IPS-NIHi7 (cell line): ENCODE data around the gene STOM.
"Not testable (repeated sequence)": the region's sequence is repeated elsewhere in the genome, so short reads cannot be mapped to it uniquely, and the experiment has no call there.

Experiments
- DNase-seq: peaks from one replicate; pipeline ENCODE4 v3.0.0; 2012; ENCODE audit warnings: mixed read lengths; ENCODE audit errors: extremely low spot score

STOM gene, protein sequence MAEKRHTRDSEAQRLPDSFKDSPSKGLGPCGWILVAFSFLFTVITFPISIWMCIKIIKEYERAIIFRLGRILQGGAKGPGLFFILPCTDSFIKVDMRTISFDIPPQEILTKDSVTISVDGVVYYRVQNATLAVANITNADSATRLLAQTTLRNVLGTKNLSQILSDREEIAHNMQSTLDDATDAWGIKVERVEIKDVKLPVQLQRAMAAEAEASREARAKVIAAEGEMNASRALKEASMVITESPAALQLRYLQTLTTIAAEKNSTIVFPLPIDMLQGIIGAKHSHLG

GRCh38 chr9:121369595-121370265, at the start of gene STOM:
TSS of gene STOM (minus strand) at chr9:121370250. CDS start at chr9:121370187, 63 bp downstream.
- no peak for DNase-seq

- no peak for DNase-seq
Measured at GRCh38 chr9:121411993-121412392, 41.9 kb upstream of the STOM start.

DNA sequence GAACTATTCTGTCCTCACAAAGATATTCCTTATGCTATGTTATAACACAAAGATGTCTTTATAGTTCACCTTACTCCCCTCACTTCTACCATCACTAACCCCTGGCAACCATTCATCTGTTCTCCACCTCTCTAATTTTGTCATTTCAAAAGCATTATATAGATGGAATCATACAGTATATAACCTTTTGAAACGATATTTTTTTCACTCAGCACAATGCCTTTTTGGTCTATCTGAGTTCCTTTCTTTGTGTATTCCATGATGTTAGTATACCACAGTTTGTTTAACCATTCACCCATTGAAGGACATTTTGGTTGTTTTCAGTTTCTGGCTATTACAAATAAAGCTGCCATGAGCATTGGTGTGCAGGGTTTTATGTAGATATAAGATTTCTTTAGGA, 35.8 kb upstream of the STOM start:
- DNase-seq: no peak

DNA sequence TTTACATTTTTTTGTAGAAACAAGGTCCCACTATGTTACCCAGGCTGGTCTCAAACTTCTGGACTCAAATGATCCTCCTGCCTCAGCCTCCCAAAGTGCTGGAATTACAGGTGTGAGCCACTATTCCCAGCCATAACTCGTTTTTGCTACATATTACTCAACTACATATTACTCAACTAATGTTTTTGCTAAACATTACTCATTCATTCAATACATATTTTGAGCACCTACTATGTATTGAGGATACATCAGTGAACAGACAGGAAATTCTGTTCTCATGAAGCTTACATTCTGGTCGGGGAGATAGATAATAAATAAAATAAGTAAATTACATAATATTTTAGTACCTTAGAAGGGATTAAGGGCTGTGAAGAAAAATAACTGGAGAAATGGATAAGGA, 34.9 kb upstream of the STOM start:
- no peak for DNase-seq

DNA sequence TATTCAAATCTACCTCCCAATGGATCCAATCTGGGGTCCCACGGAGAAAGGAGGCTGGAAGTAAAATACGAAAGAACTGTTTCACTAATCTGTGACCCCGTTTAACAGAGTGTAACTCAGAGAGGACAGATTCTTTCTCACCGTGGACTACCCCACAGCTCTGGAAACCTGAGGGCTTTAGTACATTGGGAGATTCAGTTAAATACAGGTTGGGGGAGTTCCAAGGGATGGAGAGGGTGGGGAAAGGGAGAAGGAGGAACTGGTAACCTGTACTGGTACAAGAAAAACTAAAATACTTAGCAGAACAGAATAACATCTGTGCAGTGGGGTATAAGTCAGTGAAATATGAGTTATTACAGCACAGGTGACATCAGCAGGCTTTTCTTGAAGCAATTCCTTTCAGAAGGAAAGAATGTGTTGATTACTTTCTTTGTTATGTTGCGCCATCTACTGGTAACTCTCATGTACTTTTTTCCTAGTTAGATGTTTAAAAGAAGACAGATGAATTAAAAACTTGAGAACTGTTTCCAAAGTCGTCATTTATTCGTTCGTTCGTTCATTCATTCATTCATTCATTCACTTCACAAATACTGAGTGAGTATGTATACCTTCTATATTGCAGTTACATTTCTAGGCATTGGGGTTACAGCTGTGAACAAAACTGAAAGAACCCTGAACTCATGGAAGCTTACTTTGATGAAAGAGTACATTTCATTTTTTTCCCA, 30.0 kb upstream of the STOM start:
- DNase-seq: peak; percentile 33

- no peak for DNase-seq
Measured at GRCh38 chr9:121399126-121399882, 29.3 kb upstream of the STOM start.

DNA sequence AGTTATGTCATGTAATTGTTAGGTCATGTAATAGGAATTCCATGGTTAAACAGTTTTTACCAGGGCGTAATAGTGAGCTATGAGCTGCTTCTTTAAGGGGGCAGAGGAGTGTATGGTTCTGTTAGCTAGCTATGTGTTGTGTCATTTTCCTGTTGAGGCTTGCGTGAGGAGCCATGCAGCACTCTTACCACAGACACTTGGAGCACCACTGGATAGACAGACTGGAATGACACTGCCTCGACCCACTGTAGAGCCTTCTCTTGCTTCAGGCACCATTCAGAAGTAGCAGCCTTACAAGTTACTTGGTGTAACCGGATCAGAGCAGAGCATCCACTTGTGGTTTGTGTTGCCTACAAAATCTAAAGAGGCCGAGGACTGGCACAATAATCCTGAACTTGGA, 28.3 kb upstream of the STOM start:
- DNase-seq: no peak

GRCh38 chr9:121397277-121397676, 27.2 kb upstream of the STOM start:
- not testable (repeated sequence) for DNase-seq

- DNase-seq: no peak
Measured at GRCh38 chr9:121395558-121395957, 25.5 kb upstream of the STOM start.

DNA sequence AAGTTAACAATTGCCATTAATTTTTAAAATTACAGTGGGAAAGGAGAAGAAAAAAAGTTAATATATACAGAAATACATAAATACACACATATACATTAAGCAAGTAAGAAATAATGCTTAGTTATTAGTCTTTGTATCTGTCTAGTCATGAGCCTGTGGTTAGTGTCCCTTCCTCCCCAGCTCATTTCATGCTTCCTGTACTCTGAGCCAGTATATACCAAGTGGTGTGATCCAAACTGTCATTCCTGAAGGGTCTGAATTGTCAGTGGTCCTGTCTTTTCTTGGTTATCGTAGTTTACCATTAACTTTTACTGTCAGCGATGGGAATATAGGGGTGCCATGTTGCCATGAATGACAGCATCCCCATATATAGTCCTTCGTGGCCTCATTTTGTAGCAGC, 24.2 kb upstream of the STOM start:
- no peak for DNase-seq

GRCh38 chr9:121393318-121393717, 23.3 kb upstream of the STOM start:
- DNase-seq: no peak

DNA sequence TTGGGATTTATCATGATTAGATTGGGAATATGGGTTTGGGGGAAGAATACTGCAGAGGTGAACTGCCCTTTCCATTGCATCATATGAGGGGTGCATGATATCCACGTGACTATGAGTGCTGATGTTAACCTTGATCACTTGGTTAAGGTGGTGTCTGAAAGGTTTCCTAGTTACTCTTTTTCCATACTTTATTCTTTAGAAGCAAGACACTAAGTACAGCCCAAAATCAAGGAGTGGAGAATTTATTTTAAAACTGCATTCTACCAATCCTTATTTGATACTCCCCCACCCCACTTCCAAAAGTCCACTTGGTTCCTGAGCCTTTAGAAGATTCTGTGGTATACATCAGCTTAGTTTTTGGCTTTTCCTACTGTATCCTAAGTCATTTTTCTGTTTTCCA, 20.3 kb upstream of the STOM start:
- DNase-seq: no peak

GRCh38 chr9:121388140-121388905, 18.3 kb upstream of the STOM start:
- DNase-seq: no peak

GRCh38 chr9:121386442-121387175, 16.6 kb upstream of the STOM start:
- DNase-seq: no peak

DNA sequence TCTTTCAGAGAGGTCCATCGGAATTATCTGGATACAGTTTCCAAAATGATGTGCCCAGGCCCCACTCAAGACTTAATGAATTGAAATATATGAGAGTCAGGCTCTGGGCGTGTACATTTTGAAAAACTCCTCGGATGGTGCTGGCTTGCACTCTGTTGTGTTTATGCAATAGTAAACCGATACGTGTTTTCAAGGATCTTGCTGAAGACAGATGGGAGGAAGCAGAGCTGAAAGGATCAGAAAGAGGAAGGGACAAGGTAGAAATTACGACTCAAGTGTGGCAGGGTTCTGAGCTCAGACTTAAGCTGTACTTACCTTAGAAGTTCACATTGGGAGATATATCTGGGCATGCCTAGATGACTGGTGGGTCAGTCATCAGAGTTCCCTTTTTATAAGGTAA, 13.7 kb upstream of the STOM start:
- no peak for DNase-seq

DNA sequence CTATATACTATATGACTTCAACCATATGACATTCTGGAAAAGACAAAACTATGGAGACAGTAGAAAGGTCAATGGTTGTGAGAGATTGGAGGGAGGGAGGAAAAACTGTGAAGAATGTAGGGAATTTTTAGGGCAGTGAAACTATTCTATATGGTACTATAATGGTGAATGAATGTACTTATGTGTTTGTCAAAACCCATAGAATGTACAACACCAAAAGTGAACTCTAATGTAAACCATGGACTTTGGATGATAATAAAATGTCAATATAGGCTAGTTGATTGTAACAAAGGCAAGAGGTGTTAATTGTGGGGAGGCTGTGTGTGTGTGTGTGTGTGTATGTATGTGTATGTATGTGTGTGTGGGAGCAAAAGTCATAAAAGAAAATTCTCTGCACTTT, 10.8 kb upstream of the STOM start:
- no peak for DNase-seq

DNA sequence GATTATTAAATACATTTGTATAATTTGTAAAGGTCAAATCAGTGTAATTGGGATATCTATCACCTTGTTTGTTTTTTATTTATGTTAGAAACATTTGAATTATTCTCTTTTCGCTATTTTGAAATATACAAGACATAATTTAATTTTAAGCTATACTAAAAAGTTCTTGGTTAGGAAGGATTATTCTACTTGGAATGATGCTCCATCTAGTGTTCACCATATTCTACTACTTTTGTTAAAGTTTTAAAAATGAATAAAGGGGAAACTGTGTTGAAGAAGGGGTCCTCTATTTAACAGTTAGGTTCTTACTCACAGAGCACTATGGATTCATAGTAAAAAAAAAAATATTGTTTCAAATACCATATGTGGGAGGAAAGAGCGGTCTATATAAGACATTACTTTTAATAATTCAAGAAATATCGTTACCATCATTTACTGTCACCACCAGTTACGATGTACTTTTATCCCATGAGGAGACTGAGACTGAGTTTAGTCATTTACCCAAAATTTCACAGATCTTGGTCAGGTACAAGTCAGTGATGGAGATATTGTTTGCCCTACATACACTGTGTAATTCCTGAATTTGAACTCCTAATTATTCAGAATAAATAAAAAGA, 6.3 kb upstream of the STOM start:
- no peak for DNase-seq

DNA sequence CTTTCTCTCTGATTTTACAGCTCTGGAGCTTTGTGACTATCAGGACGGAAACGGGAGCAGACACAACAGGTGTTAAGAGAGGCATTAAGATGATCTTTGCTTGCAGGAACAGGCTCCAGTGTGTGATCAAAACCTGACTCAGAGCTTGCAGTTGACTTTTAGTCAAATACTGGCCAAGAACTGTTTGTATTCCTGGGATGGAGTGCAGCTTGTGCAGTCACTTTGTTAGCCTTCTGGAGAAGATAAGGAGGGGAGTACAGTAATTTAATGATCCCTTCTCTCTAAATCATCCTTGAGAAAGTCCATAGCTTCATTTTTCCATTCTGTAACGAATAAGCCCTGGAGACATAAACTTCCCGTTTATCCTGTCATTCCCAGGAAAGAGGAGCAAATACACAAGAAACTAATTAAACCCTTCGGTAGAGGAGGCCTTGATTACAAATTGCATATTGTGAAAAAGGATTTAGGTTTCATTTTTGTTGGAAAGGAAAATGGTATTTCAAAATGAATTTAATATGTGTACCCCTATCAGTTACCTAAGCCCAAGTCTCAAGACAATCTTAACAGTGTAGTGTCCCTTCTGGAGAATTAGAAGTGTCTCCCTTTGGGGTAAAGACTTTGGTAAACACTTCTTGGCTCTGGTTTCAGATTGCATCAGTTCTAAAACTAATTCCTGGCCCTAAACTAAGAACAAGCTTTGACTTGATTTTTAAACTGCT, 3.1 kb upstream of the STOM start:
- DNase-seq: no peak

GRCh38 chr9:121372239-121373010, 2.4 kb upstream of the STOM start:
- DNase-seq: no peak
